Stimulated activated CD4-positive, alpha-beta T cell treated with anti-CD3 and anti-CD28 coated beads, Interleukin-12 subunit alpha, Interleukin-12 subunit beta, amount 100 ng/mL, for 48 hours (primary cell): ENCODE results near the gene CDH23.

Experiments
- DNase-seq, 3 donors: peaks; one replicate each; pipeline ENCODE4 v3.0.0-alpha.2; 2020; ENCODE audit warnings: low read depth in 2 of 3, low spot score in 1 of 3

CDH23 gene

DNA sequence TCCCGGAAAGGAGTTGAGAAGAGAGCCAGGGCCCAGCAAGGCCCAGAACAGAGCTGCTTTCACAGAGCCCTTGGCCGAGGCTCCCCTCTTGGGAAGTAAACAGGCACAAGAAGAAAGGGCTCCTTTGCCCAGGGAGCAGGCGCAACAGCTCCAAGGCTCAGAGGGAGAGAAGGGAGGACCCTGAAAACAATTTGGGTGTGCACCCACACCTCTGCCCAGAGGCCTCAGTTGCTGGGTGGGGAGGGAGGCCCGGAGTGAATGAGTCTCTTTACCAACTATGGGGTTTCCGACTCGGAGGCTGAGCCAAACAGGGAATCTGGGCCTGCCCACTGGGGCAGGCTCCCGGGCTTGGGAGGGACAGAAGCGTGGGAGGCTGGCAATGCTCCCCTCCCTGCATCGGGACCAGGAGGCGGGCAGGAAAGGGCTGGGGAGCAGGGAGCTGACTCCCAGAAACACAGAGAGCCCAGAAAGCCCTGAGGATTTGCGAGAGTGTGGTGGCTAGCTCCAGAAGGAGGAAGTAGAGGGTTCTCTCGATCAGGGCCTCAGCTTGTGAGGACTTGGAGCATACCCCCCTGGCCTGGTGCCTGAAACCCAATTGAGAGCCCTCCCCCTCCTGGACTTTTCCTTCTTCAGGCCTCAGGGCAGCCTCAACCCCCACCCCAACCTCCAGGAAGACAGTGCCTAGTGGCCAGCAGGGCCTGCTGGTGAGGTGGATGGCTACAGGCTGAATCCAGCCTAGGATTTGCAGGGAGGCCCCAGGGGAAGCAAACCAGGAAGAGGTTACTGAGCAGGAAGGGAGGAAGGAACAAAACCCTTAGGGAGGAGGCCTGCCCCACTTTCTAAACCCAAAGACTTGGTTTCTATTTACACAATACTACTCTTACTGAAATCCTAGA lies 316.7 kb downstream of the CDH23 start:
- DNase-seq = peak in 1 of 3 donors; percentile 26

DNA sequence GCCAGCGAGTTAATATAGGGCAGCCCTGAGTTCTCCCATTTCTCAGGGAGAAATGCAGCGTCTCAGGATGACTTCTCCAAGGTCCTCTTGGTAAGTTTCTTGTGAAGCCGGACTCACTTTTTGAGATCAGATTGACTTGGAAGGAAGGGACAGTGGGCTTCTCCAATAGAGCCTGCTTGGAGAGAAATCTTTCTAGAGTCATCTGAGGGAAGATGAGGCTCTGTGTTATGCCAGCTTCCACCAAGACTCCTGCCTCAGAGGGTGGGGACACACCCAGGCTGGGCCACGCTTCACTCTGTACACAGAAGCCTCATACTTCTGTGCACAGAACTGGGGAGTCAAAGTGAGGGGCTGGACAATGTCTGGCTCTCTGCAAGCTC lies 317.3 kb downstream of the CDH23 start:
- no peak for DNase-seq

DNA sequence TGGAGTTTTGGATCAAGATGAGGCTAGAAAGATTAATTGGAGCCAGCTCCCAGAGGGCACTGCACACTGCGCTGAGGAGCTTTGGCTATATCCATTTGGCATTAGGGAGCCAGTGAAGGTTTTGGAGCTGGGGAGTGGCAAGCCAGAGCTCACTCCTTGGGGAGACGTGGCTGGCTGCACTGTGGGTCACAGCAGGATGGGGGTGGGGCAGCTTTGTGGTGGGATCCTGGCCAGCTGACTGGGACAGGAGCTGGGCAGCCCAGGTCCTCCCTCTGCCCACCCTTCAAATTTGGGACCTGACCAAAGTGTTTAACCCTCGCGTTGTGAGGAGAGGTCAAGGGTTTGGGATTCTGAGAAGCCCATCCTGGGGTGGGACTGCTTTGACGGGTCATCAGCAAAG lies 317.9 kb downstream of the CDH23 start:
- DNase-seq = no peak

DNA sequence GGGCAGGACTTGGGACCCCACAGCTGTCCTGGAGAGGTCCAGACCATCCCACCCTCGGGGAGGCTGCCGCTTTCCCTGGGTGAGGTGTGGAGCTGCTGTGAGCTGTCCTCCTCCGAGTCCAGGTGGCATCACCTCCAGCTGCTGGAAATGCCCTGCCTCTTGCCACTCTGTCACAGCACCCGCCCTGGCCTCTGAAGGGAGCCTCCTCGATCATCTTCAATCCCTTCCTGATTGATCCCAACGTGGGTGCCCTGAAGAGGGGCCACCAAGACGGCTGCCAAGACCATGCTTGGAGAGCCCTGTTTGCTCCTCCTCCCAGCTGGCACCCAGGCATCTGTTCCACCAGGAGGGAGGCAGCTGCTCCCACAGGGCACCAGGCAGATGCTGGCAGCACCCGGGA lies 318.3 kb downstream of the CDH23 start:
- no peak for DNase-seq

DNA sequence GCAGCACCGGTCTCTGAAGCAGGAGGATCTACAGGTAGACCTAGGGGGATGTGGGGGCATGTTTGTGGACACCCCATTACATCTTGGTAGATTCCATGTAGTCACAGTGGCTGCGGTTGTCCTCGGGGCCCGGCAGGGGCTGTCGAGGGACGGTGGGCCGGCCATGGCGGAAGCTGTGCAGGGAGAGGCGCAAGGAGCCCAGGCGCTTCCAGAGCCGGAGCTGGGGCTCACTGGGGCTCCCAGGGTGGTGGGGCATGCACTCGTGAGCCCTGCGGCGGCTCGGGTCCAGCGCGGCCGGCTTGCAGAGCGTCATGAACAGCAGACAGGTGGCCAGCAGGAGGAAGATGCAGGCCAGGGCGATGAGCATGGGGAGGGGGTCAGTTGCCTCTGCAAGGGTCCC lies 319.1 kb downstream of the CDH23 start:
- DNase-seq = no peak

DNA sequence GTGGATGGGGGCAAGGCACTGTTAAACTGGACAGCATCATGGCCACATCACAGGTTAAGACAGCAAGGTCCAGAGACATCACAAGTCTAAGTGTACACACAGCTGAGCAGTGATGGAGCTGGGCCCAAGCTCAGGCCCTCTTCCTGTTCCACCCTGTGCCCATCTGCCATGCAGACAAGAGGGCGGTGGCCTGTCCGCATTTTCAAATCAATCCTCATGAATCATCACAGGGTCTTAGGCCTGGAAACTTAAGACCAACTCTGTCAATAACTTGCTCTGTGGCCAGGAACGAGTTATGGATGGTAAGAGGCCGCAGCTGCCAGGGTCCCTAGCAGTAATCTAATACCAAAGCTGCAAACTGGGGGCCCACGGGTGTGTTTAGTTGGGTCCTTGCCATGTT lies 319.7 kb downstream of the CDH23 start:
- DNase-seq = no peak

DNA sequence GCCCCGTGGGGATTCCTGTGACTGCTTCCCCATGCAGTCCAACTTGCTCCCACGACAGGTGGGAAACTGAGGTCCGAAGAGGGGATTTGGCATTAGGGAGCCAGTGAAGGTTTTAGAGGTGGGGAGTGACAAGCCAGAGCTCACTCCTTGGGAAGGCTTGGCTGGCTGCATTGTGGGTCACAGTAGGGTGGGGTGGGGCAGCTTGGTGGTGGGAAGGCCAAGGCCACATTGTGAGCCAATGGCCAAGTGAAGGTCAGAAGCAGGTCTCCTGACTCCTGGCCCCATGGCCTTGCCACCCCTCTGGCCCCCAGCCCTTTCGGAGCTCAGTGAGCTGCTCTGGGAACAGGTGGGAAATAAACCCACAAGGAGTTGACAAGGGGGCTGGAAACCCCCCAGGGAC lies 320.3 kb downstream of the CDH23 start:
- DNase-seq = no peak

DNA sequence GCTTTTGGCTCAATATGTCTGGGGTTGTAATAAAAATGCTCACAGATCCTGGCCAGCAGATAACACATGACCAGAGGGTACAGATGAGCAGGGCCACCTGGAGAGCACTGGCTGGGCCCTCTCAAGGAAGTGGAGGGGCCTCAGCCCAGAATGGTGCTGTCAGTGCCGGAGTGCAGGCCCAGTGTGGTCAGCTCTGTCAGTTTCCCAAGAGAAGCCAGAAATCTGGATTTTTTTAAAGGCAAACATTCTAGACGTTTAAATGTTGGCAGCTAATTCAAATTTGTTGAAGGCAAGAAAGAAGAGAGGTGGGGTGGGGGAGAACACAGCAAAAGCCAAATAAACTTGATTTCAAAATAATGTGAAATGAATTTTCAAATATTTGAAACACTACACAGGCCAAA lies 320.8 kb downstream of the CDH23 start:
- DNase-seq = no peak

DNA sequence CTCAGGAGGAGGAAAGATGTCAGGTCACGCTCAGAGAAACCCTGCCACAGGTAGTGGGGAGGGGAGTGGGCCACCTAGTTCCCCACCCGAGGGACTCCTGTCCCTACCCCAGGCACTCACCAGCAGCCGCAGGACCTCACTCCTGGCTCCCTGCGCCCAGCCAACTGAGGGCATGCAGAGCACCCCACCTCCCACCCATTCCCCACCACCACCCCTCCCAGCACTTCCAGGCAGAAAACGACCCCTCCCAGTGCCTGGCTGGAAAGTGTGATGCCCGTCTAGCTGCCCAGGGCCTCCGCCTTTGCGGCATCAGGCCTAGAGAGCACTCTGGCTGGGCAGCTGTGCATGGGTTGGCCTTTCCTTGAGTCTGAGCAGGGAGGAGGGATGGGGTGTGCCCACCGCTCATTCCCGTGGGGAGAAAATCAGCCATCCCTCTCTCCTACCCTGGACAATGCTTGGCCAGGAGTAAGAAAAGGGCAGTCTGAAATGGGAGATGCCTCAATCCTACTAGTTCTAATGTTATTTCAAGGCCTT lies 321.5 kb downstream of the CDH23 start:
- DNase-seq = no peak

DNA sequence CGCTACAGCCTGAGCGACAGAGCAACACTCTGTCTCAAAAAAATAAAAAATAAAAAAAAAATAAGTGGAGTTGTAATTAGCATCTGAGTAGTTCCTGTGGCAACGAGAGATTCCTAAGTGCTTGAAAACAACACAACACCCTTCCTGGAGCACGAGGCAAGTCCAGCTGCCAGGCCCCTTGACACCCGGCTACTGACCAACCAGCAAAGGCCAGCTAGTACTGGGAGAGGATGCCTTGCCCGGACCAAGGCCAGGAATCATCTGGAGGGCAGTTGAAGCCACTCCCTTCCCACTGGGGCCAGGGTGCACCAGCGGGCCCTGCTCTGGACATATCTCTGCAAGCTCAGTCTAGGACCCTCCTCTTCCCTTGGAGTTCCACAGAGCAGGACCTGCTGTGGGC lies 322.3 kb downstream of the CDH23 start:
- no peak for DNase-seq

DNA sequence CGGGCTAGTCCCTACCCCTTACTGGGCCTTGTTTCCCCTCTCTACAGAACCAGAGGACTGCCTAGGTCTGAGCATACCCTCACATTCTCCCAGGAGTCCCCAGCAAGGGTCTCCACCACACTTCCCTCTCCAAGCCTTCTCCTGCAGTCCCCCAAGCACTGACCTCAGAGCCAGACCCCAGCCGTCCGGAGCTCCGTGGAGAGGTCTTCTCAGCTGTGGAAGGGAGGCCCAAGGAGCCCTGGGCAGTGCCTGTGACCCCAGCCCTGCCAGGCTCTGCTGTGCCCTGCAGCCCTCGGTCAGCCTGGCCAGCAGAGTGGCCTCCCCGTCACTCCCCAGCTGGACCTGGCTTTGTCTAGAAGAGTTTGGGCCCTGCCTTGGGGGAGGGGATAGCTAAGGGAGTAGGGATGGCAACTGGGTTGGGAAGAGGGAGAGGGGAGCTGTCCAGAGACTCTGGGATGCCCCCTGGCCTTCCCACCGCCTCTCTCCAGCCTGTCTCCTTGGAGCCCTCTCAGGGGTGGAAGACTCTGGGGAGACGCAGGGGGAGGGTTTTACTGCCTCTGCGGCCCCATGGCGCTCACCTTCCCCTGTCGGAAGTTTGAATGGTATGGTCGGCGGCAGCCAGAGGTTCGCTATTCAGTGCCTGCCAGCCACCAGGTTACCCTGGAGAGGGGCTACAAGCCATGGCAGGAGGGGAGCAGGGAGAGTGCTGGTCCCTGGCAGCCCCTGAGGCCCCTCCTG lies 322.9 kb downstream of the CDH23 start, which contains the start of gene C10orf105:
TSS of gene C10orf105 (minus strand) at position 315 of the 738 bp plus-strand sequence. CDS start 3,441 bp downstream, outside the sequence.
- no peak for DNase-seq

DNA sequence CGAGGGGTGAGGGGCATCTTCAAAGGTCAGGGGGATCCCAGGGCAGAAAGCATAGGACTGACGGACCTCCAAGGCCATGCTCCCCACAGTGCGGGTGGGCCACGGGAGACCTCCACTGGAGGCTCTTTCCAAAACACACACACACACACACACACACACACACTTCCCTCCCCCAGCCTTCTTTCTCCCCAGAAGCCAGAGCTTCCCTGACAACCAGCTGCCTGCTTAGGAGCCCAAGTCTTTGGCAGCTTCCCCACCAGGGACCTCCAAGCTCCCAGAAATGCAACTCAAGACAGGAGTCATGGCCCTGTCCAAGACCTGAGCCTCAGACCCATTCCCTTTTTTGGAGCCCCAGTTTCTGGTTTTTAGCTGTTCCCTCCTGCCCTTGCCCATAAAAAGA lies 323.6 kb downstream of the CDH23 start:
- no peak for DNase-seq

DNA sequence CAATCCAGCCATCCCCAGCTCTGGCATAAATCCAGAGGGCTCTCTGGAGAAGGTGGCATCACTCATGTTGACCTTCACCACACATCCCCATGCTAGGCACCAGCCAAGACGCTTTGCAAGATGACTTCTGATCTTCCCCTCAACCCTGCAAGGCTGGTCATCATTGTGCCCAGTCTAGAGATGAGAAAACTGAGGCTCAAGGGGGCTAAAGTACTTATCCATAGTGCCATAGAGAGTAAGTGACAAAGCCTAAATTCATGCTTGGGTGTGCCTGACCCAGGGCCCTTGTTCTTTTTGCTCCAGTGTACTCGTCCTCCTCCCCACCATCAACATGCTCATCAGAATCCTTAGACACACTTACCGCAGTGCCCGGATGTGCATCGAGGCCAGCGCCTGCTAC lies 324.6 kb downstream of the CDH23 start:
- DNase-seq = no peak

DNA sequence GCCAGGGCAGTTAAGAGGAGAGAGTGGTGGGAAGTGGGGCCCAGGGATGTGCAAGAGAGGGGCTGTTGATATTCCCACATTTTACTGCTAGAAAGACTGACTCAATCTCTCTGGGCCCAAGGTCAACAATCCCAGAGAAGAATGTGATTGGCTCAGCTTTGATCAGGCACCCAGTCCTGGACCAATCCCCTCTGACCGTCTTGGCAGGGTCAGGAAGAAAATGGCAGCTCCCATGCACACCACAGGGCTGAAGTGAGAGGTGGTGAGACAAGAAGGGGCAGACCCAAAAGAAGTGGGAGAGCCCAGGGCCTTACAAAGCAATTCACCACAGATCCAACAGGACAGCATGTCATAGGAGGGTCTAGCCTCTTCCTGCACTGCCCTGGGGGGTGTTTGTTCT lies 326.1 kb downstream of the CDH23 start:
- no peak for DNase-seq

DNA sequence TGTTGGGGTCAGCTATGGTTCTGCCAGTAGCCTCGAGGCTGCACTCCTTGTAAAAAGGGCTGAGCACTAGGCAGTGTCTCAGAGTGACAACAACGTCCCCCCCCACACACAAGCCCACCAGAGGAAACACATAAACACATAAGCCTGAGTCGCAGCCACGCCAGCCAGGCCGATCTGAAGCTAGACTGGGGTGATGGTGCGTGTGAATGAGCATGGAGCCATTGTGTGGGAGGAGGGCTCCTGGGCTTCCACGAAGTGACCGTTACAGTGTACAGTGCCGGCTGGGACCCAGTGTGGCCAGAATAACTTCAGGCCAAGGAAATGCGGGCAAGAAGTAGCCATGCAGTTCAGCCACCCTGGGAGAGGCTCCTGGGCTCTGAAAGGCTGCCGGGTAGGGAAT lies 326.6 kb downstream of the CDH23 start:
- DNase-seq = no peak

DNA sequence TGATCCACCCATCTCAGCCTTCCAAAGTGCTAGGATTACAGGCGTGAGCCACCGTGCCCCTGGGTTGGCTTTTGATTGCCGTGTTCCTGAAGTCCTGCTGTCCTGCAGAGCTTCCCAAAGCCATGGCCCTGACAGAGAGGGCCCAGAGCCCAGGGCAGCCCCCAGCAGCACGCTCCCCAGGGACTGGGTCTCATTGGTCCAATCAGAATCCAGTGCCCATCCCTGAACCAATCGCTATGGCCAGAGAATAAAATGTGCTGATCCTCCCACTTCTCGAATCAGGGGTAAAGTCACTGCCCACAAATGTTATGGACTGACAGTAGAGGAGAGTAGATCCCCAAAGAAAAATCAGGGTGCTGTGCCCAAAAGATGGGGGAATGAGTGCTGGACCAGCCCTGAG lies 327.8 kb downstream of the CDH23 start:
- no peak for DNase-seq

DNA sequence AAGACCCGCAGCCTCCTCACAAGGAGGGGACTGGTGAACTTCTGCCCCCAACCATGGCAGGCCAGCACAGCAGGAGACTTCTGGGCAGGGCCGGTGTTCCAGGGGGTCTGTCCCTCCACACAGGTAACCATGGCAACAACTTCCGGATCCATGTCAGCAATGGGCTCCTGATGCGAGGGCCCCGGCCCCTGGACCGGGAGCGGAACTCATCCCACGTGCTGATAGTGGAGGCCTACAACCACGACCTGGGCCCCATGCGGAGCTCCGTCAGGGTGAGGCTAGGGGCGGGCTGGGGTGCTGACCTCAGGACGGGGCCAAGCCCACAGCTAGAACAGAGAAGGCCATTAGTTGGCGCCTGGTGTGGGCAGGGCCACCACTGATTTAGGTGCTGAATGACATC lies 328.5 kb downstream of the CDH23 start:
- DNase-seq = no peak

DNA sequence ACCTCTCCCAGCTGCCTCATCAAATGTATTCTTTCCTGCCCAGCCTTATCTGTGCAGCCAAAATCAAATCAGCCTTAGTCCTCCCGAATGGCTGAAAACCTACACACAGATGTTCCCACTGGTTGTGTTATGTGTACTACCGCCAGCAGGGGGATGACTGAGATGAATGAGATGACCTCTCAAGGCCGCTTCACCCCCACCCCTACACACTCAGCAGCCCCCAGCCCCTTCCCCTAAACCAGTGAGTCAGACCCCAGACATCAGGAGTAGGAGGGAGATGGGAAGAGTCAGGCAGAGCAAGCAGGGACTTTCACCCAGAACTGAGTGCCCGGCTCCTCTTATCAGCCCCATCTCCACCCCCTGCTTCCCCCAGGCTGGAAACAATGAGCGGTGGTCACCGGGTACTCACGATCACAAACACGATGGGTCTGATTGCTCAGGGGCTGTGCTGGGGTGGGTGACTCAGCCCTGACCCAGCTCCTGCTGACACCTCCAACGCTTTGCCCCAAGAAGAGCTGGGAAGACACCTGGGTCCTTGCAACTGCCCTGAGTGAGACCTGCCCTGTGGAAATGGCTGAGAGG lies 329.4 kb downstream of the CDH23 start:
- DNase-seq = peak; percentile 73 to 83 (median 78)

DNA sequence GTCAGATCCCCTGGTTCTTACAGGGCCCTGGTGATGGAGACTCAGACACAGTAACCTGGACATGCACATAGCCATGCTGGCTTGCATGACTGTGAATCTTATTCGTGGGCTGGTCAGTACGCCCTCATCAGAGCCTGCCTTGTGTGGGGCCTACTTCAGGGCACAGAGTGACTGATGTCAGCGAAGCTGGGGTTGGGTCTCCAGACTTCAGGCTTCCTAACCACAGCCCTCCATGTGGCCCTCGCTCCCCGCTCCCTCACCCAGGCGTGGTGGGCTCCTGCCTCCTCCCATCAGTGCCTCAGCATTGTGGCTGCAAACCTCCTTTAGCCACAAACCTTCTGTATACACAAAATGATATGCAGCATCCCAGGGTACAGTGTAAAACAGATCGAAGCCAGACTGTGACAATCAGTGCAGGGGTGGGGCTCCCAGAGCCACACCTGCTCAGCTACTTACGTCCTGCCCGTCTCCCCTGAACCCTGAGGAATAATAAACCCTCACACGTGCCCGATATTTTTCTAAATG lies 329.9 kb downstream of the CDH23 start:
- DNase-seq = peak in 1 of 3 donors; percentile 38

DNA sequence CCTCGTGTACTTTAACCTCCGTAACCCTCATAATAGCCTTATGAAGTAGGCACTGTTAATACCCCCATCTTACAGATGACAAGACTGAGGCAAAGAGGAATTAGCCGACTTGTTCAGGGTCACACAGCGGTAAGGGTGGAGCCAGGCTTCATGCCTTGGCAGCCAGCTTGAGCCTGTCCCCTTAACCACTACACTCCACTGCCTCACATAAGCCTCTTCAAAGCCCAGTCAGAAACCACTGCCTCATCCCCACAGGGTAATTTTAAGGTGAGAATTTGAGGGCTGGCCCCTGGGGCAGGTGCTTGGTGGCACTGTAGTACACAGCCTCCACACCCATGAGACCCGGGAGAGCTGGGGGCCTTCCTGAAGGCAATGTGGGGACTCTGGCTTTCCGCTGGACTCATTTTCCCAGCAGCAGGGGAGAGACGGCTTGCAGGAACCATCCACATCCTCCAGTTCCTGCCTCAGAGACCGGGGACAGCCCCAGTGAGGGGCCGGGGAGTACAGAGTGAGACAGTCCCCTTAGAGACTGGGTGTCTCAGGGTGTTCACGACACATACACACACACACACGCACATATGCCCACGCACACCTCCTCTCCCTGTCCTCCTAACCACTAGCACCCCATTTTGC lies 330.5 kb downstream of the CDH23 start:
- DNase-seq = peak; percentile 48 to 50 (median 50)
